IMR-90 (cell line): ENCODE results near the gene CNFN. TPM values are rescaled to one million over a fixed set of nuclear protein-coding genes. Genes with fewer than 3 reads are reported as not detected.
A peak's percentile ranks its signal among the peaks of the same experiment; 100 is the strongest.

Experiments used
- ATAC-seq: fragments of 200-7000 bp; cut with Tn5 transposase; 2 replicates; pipeline ENCODE4 v1.9.1; 2020; ENCODE audit warnings: low read depth, mild to moderate bottlenecking, moderate library complexity
- BruUV-seq: library from RNA; stranded (reverse); fragments of 400-500 nt; replicated peaks from 2 replicates; lab custom pipeline; 2021; lab: Mats Ljungman, UMichigan
- CTCF ChIA-PET: fragments of 300-600 bp; formaldehyde crosslinking; extraction: SDS; loops from one replicate; lab custom pipeline; 2021; ENCODE audit warnings: antibody characterized with exemption; lab: Yijun Ruan, JAX
- POLR2A ChIA-PET: fragments of 300-600 bp; sonication (Branson Sonifier 250); formaldehyde crosslinking; loops from one replicate; lab custom pipeline; 2022; ENCODE audit warnings: antibody characterized with exemption; ENCODE audit not compliant: unreplicated experiment; lab: Charles Lee
- DNase-seq: peaks from one replicate; pipeline ENCODE4 v3.0.0; 2013
- H2AFZ ChIP-seq: replicated peaks from 2 replicates; pipeline ENCODE3; 2013; ENCODE audit warnings: low read length, mild to moderate bottlenecking; ENCODE audit not compliant: poor library complexity
- H2AK5ac ChIP-seq: 2 replicates; pipeline ENCODE4 v1.6.1; 2013; ENCODE audit warnings: low read depth, low read length, inconsistent platforms
- H2AK9ac ChIP-seq: replicated peaks from 2 replicates; pipeline ENCODE3; 2013; ENCODE audit warnings: mild to moderate bottlenecking, low read depth, low read length, moderate library complexity; ENCODE audit not compliant: poor library complexity
- H2BK120ac ChIP-seq: 2 replicates; pipeline ENCODE4 v1.6.1; 2013; ENCODE audit warnings: low read depth, low read length, inconsistent platforms
- H2BK15ac ChIP-seq: 3 replicates; pipeline ENCODE4 v1.6.1; 2013; ENCODE audit warnings: low read depth, low read length, inconsistent platforms
- H2BK20ac ChIP-seq: 2 replicates; pipeline ENCODE4 v1.6.1; 2013; ENCODE audit warnings: low read depth, mild to moderate bottlenecking, inconsistent platforms, low read length, moderate library complexity
- H2BK5ac ChIP-seq: 2 replicates; pipeline ENCODE4 v1.6.1; 2013; ENCODE audit warnings: mild to moderate bottlenecking, low read depth, low read length, inconsistent platforms; ENCODE audit not compliant: poor library complexity, severe bottlenecking
- H3K14ac ChIP-seq: replicated peaks from 2 replicates; pipeline ENCODE4 v1.6.1; 2013; ENCODE audit warnings: low read depth, low read length, inconsistent platforms
- H3K18ac ChIP-seq: 2 replicates; pipeline ENCODE4 v1.6.1; 2013; ENCODE audit warnings: low read depth, low read length, control low read depth
- H3K23ac ChIP-seq: 2 replicates; pipeline ENCODE4 v1.6.1; 2013; ENCODE audit warnings: low read depth, low read length, inconsistent platforms
- H3K27ac ChIP-seq: 2 replicates; pipeline ENCODE4 v1.5.1; 2013; ENCODE audit warnings: mild to moderate bottlenecking, control low read depth, low read length; ENCODE audit not compliant: insufficient read depth
- H3K27me3 ChIP-seq: 2 replicates; pipeline ENCODE4 v1.6.1; 2013; ENCODE audit warnings: low read length; ENCODE audit not compliant: control insufficient read depth, insufficient read depth
- H3K36me3 ChIP-seq: 2 replicates; pipeline ENCODE4 v1.6.1; 2013; ENCODE audit warnings: low read length, mixed read lengths; ENCODE audit not compliant: control insufficient read depth, insufficient read depth
- H3K4ac ChIP-seq: 2 replicates; pipeline ENCODE4 v1.6.1; 2013; ENCODE audit warnings: low read depth, low read length, inconsistent platforms
- H3K4me1 ChIP-seq: 2 replicates; pipeline ENCODE4 v1.6.1; 2013; ENCODE audit warnings: low read length, mixed read lengths; ENCODE audit not compliant: control insufficient read depth, insufficient read depth
- H3K4me2 ChIP-seq: 2 replicates; pipeline ENCODE4 v1.6.1; 2013; ENCODE audit warnings: low read depth, mild to moderate bottlenecking, control low read depth, low read length, moderate library complexity
- H3K4me3 ChIP-seq: 2 replicates; pipeline ENCODE4 v1.5.1; 2013; ENCODE audit warnings: low read depth, mild to moderate bottlenecking, control low read depth, low read length, moderate library complexity; ENCODE audit not compliant: insufficient read depth
- H3K56ac ChIP-seq: 2 replicates; pipeline ENCODE4 v1.6.1; 2013; ENCODE audit warnings: low read length, inconsistent platforms; ENCODE audit not compliant: insufficient read depth; ENCODE audit errors: extremely low read depth
- H3K79me1 ChIP-seq, 2 experiments: 2 replicates each; pipeline ENCODE4 v1.6.1; 2013; ENCODE audit warnings: low read length in 2 of 2, inconsistent platforms in 1 of 2, low read depth in 1 of 2
- H3K9ac ChIP-seq: 2 replicates; pipeline ENCODE4 v1.6.1; 2013; ENCODE audit warnings: low read depth, low read length, control low read depth
- H3K9me1 ChIP-seq: 2 replicates; pipeline ENCODE4 v1.6.1; 2013; ENCODE audit warnings: low read length, inconsistent platforms; ENCODE audit not compliant: insufficient read depth
- H3K9me3 ChIP-seq: 2 replicates; pipeline ENCODE4 v1.6.1; 2013; ENCODE audit warnings: low read length; ENCODE audit not compliant: control insufficient read depth, insufficient read depth
- H4K20me1 ChIP-seq: 2 replicates; pipeline ENCODE4 v1.6.1; 2013; ENCODE audit warnings: low read length, inconsistent platforms; ENCODE audit not compliant: insufficient read depth
- H4K5ac ChIP-seq: 2 replicates; pipeline ENCODE4 v1.6.1; 2013; ENCODE audit warnings: mild to moderate bottlenecking, low read depth, low read length, control low read depth
- H4K8ac ChIP-seq, 2 experiments: 2 replicates each; pipeline ENCODE4 v1.6.1; 2013; ENCODE audit warnings: low read depth in 2 of 2, low read length in 2 of 2, control low read depth in 1 of 2, inconsistent platforms in 1 of 2
- H4K91ac ChIP-seq: 2 replicates; pipeline ENCODE4 v1.6.1; 2013; ENCODE audit warnings: low read depth, low read length, inconsistent platforms; ENCODE audit not compliant: insufficient read depth
- BHLHE40 ChIP-seq: fragments of 150-350 bp; IDR thresholded peaks from 2 replicates; pipeline ENCODE4 v1.6.1; 2016; ENCODE audit warnings: mild to moderate bottlenecking, low read depth, low read length
- CEBPB ChIP-seq: IDR thresholded peaks from 2 replicates; pipeline ENCODE4 v1.6.1; 2012; ENCODE audit warnings: low read depth, low read length, improper control_type of control experiment
- CHD1 ChIP-seq: IDR thresholded peaks from 2 replicates; pipeline ENCODE4 v1.6.1; 2012; ENCODE audit warnings: low read depth, low read length, improper control_type of control experiment
- FOS ChIP-seq: fragments of 150-350 bp; IDR thresholded peaks from 2 replicates; pipeline ENCODE4 v1.6.1; 2016; ENCODE audit warnings: low read depth, low read length
- MAFK ChIP-seq: IDR thresholded peaks from 2 replicates; pipeline ENCODE4 v1.6.1; 2012; ENCODE audit warnings: low read depth, low read length, improper control_type of control experiment
- MAZ ChIP-seq: IDR thresholded peaks from 2 replicates; pipeline ENCODE4 v1.6.1; 2012; ENCODE audit warnings: low read depth, mild to moderate bottlenecking, low read length, improper control_type of control experiment, moderate library complexity, borderline replicate concordance
- MXI1 ChIP-seq: IDR thresholded peaks from 2 replicates; pipeline ENCODE4 v1.6.1; 2012; ENCODE audit warnings: low read depth, mild to moderate bottlenecking, low read length, moderate library complexity, borderline replicate concordance
- NFE2L2 ChIP-seq: fragments of 150-350 bp; IDR thresholded peaks from 2 replicates; pipeline ENCODE4 v1.6.1; 2016; ENCODE audit warnings: low read depth, mild to moderate bottlenecking, low read length
- POLR2A ChIP-seq: IDR thresholded peaks from 2 replicates; pipeline ENCODE4 v1.6.1; 2012; ENCODE audit warnings: mild to moderate bottlenecking, low read depth, low read length
- RAD21 ChIP-seq: IDR thresholded peaks from 2 replicates; pipeline ENCODE4 v1.6.1; 2012; ENCODE audit warnings: low read length, improper control_type of control experiment
- RCOR1 ChIP-seq: IDR thresholded peaks from 2 replicates; pipeline ENCODE4 v1.6.1; 2012; ENCODE audit warnings: mild to moderate bottlenecking, low read length, improper control_type of control experiment; ENCODE audit not compliant: insufficient replicate concordance
- RFX5 ChIP-seq: IDR thresholded peaks from 2 replicates; pipeline ENCODE4 v1.8.0; 2012; ENCODE audit warnings: low read depth, mild to moderate bottlenecking, low read length, moderate library complexity
- SMC3 ChIP-seq: fragments of 150-350 bp; IDR thresholded peaks from 2 replicates; pipeline ENCODE4 v1.6.1; 2016; ENCODE audit warnings: low read depth, mild to moderate bottlenecking, antibody characterized with exemption, low read length, moderate library complexity
- WGBS, 2 experiments: methylation state at CpG; one replicate each; pipeline versions ENCODE4 v1.1.5 to v1.1.7; 2013; ENCODE audit warnings: missing lambda C conversion rate in 2 of 2; ENCODE audit not compliant: insufficient read length in 1 of 2; ENCODE audit errors: extremely low coverage in 2 of 2; 5-methylcytosine and 5-hydroxymethylcytosine counted together
- dilution Hi-C: fragments of 300-500 bp; cut with HindIII; formaldehyde crosslinking; loops from one replicate; pipeline ENCODE4 v1.14.3; 2018; ENCODE audit warnings: low sequenced_read_pairs; ENCODE audit not compliant: unreplicated experiment
- in situ Hi-C: fragments of 300-500 bp; cut with MboI; formaldehyde crosslinking; loops from 3 replicates; pipeline ENCODE4 v1.14.3; 2019; ENCODE audit warnings: low sequenced_read_pairs, inconsistent platforms, mixed read lengths
- intact Hi-C: fragments of 100-400 bp; cut with micrococcal nuclease; formaldehyde crosslinking; loops from 2 replicates; pipeline ENCODE4 v1.10.0; 2022
- polyA plus RNA-seq, 3 experiments: library from polyadenylated mRNA; depleted of rRNA; stranded (reverse); fragments of >200 nt; gene quantifications; 2 replicates each; pipeline ENCODE4 v1.2.3, GENCODE V29; 2012; ENCODE audit warnings: low replicate concordance in 1 of 3
- total RNA-seq: library from RNA; depleted of rRNA; stranded (reverse); fragments of >200 nt; gene quantifications from 2 replicates; pipeline ENCODE4 v1.2.3, GENCODE V29; 2012
- TF ChIP-seq, protein P1 (sequence below): fragments of 150-350 bp; IDR thresholded peaks from 2 replicates; pipeline ENCODE4 v1.6.1; 2017; ENCODE audit warnings: mild to moderate bottlenecking, antibody characterized with exemption, low read length, low read depth
- TF ChIP-seq, protein P2 (sequence below): fragments of 150-350 bp; IDR thresholded peaks from 2 replicates; pipeline ENCODE4 v1.6.1; 2016; ENCODE audit warnings: low read depth, mild to moderate bottlenecking, low read length, moderate library complexity, borderline replicate concordance
- TF ChIP-seq, protein P3 (sequence below): conservative IDR thresholded peaks from 2 replicates; pipeline ENCODE4 v1.5.1; 2012; ENCODE audit warnings: mild to moderate bottlenecking, low read depth, low read length, improper control_type of control experiment

Gene CNFN
- total and polyA plus RNA-seq, 2 of the 4 experiments (the other 2 are of a cell fraction) = 1.2 TPM; not detected in 1

DNA sequence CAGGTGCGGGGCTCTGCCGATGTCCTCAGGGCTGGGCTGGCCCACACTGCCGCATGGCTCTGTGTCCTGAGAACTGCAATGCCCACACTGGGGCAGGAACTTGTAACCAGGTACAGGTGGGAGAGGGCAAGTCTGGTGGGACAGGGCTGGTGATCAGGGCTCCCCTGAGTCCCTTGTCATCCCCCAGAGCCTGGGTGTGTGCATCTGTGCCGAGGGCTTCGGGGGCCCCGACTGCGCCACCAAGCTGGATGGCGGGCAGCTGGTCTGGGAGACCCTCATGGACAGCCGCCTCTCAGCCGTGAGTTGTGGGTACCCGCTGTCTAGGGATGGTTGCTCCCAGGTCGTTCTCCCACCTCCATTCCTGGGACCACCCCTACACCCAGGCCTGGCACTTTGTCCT lies 34.2 kb downstream of the CNFN start:
- no peak for ATAC-seq
- H2BK120ac ChIP-seq = no peak overlapping the region
- H3K36me3 ChIP-seq = peaks cover 35% of the 10 kb centered on the region

More for the DNA sequence above, 34.2 kb downstream of the CNFN start:
- Histone ChIP-seq H3K4me2 (no peak overlapping the region), H3K4me1 (no peaks in the 10 kb centered on the region), H3K9ac (no peak overlapping the region), H2AK9ac (no peak overlapping the region), H3K4me3 (no peak overlapping the region), H3K18ac (no peak overlapping the region), H4K8ac (no peak overlapping the region), H3K23ac (no peak overlapping the region), H3K14ac (no peak overlapping the region), H4K5ac (no peak overlapping the region), H3K9me3 (no peaks in the 10 kb centered on the region), H2BK20ac (no peak overlapping the region), H3K9me1 (0 out of 2 replicates have a peak, but pooled peaks cover 4% of the 10 kb centered on the region), H4K20me1 (no peaks in the 10 kb centered on the region), H3K27me3 (no peaks in the 10 kb centered on the region), H2AFZ (no peak overlapping the region), H2BK15ac (no peak overlapping the region), H2BK5ac (no peak overlapping the region), H3K79me1 (no peaks in the 10 kb centered on the region), H2AK5ac (no peak overlapping the region), H4K91ac (no peak overlapping the region), H3K56ac (no peak overlapping the region), H3K4ac (no peak overlapping the region), H3K27ac (no peak overlapping the region)
- ChIA-PET CTCF (interaction anchor here (1.0 kb wide), 1 partner anchor 13 kb away, joined by 3 read pairs; no protein-coding TSS in a partner anchor), POLR2A (no interaction called here)
- no peak for DNase-seq
- intact Hi-C loops = no loop called here
- BruUV-seq = TSS peak; percentile 75
- dilution Hi-C loops = no loop called here
- WGBS, 2 experiments = 100% methylated on average over 5 of the region's 12 CpGs; no CpG with 5 or more reads in 1 of the 2 experiments
- no peak for TF ChIP-seq MAFK
- TF ChIP-seq NFE2L2 = no peak
- TF ChIP-seq, protein P1, sequence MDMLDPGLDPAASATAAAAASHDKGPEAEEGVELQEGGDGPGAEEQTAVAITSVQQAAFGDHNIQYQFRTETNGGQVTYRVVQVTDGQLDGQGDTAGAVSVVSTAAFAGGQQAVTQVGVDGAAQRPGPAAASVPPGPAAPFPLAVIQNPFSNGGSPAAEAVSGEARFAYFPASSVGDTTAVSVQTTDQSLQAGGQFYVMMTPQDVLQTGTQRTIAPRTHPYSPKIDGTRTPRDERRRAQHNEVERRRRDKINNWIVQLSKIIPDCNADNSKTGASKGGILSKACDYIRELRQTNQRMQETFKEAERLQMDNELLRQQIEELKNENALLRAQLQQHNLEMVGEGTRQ = no peak
- TF ChIP-seq SMC3 = no peak
- no peak for TF ChIP-seq BHLHE40
- no peak for TF ChIP-seq RFX5
- TF ChIP-seq RCOR1 = no peak
- TF ChIP-seq, protein P2, sequence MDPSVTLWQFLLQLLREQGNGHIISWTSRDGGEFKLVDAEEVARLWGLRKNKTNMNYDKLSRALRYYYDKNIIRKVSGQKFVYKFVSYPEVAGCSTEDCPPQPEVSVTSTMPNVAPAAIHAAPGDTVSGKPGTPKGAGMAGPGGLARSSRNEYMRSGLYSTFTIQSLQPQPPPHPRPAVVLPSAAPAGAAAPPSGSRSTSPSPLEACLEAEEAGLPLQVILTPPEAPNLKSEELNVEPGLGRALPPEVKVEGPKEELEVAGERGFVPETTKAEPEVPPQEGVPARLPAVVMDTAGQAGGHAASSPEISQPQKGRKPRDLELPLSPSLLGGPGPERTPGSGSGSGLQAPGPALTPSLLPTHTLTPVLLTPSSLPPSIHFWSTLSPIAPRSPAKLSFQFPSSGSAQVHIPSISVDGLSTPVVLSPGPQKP = no peak
- no peak for TF ChIP-seq MXI1
- no peak for TF ChIP-seq CHD1
- TF ChIP-seq CEBPB = no peak
- no peak for TF ChIP-seq MAZ
- TF ChIP-seq RAD21 = no peak
- TF ChIP-seq, protein P3, sequence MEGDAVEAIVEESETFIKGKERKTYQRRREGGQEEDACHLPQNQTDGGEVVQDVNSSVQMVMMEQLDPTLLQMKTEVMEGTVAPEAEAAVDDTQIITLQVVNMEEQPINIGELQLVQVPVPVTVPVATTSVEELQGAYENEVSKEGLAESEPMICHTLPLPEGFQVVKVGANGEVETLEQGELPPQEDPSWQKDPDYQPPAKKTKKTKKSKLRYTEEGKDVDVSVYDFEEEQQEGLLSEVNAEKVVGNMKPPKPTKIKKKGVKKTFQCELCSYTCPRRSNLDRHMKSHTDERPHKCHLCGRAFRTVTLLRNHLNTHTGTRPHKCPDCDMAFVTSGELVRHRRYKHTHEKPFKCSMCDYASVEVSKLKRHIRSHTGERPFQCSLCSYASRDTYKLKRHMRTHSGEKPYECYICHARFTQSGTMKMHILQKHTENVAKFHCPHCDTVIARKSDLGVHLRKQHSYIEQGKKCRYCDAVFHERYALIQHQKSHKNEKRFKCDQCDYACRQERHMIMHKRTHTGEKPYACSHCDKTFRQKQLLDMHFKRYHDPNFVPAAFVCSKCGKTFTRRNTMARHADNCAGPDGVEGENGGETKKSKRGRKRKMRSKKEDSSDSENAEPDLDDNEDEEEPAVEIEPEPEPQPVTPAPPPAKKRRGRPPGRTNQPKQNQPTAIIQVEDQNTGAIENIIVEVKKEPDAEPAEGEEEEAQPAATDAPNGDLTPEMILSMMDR = no peak
- TF ChIP-seq FOS = no peak
- TF ChIP-seq POLR2A = no peak
- in situ Hi-C loops = no loop called here
